Measurements from ENCODE around the gene MICALL2.

The MICALL2 gene

GRCh38 chr7:1493129-1493528, 33.9 kb upstream of the MICALL2 start:
- no peak for DNase-seq (ENCODE audit: low read depth)

DNA sequence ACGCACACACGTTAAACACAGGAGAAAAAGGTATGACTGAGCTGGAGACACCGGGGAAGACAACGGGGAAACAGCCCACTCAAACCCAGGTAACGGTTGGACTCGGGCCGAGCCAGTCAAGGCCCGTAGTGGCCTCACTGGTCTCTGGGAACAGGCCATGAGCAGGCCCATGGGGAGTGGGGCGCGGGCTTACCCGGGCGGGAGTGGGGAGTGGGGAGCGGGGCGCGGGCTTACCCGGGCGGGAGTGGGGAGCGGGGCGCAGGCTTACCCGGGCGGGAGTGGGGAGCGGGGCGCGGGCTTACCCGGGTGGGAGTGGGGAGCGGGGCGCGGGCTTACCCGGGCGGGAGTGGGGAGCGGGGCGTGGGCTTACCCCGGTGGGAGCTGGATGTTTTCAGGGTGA, 33.4 kb upstream of the MICALL2 start:
- no peak for DNase-seq (ENCODE audit: low read depth)

DNA sequence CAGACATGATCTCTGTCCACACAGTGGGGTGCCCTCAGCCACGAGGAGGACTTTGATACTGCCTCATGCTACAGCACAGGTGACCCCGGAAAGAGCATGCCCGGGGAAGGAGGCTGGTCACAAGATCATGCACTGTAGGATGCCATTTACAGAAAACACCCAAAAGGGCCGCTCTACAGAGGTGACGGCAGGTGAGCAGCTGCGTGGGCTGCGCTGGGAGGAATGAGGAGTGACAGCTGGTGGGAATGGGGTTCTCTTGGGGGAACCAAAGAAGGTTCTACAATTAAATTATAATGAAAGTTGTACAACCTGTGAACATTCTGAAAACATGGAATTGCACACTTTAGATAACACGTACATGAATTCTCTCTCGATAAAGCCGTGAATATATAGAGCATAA, 33.0 kb upstream of the MICALL2 start:
- DNase-seq (ENCODE audit: low read depth) = no peak

- DNase-seq (ENCODE audit: low read depth) = no peak
Measured at GRCh38 chr7:1490837-1491236, 31.6 kb upstream of the MICALL2 start.

DNA sequence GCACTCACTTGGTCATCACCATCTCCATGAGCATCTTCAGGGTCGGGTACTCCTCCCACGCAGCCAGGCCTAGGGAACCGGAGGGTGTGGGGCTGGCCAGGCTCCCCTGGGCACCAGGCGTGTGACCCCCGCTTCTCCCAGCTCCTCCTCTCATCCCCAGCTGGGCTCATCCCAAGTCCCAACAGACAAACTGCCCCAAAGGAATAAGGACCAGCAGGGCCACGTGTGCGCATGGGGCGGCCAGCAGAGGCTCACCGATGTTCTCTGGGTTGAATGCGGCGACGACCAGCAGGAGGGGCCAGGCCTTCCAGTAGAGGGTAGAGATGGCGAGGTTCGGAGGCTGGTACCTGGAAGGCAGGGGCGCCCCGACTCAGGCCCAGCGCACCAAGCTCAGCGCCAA, 30.1 kb upstream of the MICALL2 start:
- no peak for DNase-seq (ENCODE audit: low read depth)

GRCh38 chr7:1488016-1488415, 28.7 kb upstream of the MICALL2 start:
- no peak for DNase-seq (ENCODE audit: low read depth)

- DNase-seq (ENCODE audit: low read depth) = no peak
Measured at GRCh38 chr7:1487466-1487865, 28.2 kb upstream of the MICALL2 start.

- no peak for DNase-seq (ENCODE audit: low read depth)
Measured at GRCh38 chr7:1486571-1486970, 27.3 kb upstream of the MICALL2 start.

GRCh38 chr7:1485156-1485555, 25.9 kb upstream of the MICALL2 start:
- no peak for DNase-seq (ENCODE audit: low read depth)

DNA sequence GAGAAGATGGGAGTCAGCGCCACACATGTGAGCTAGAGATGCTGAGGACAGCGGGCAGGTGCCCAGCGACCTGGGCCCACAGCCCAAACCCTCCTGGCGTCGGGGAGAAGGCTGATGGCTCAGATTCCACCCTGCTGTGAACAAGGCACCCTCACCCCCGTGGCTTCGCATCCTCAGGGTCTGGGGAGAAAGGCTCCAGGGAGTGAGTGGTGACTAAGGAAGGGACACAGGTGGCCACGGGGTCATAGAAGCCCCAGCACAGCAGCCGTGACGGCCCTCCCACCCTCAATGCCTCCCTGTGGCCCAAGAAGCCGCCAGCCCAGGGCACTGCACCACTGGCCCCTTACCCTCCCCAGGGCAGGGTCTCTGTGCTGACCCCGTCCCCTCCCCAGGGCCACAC, 25.3 kb upstream of the MICALL2 start:
- DNase-seq (ENCODE audit: low read depth) = no peak

GRCh38 chr7:1483536-1484505, 24.6 kb upstream of the MICALL2 start:
- DNase-seq (ENCODE audit: low read depth) = no peak

DNA sequence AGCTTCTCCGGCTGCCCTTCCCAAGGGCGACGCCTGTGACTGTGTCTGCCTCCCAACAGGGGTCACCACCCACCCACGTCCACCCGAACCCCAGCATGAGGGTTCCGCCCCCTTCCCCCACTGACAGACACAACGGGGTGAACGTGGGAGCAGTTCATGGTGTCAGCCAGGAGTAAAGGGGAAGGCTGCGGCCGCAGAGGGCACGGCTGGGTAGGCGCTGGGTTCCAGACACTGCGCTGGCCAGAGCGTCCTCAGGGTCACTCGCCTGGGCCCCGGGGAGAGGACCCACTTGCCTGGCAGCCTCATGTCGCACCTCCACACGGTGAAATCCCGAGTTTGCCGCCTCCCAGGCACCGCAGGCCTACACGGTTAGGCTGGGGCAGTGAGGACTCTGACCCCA, 23.8 kb upstream of the MICALL2 start:
- DNase-seq (ENCODE audit: low read depth) = no peak

- no peak for DNase-seq (ENCODE audit: low read depth)
Measured at GRCh38 chr7:1481300-1481699, 22.0 kb upstream of the MICALL2 start.

GRCh38 chr7:1480670-1481069, 21.4 kb upstream of the MICALL2 start:
- DNase-seq (ENCODE audit: low read depth) = no peak

- DNase-seq (ENCODE audit: low read depth) = no peak
Measured at GRCh38 chr7:1479287-1479686, 20.0 kb upstream of the MICALL2 start.

DNA sequence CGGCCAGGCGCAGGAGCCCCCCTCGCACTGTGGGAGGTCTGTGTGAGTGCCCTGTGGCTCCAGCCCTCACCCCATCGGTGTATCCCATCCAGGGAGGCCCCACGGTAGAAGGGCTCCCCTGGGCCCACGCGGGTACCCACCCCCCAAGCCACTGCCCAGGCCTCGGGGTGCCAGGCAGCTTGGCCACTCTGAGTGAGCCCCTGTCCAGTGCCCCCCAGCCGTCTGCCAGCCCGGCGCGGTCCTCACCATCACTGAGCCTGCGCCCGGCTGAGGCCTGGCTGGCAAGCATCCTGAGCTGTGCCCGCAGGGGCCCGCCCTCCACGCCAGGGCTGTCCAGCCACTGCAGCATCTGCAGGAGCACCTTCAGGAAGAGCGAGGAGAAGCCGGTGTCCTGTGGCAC, 19.2 kb upstream of the MICALL2 start:
- DNase-seq (ENCODE audit: low read depth) = no peak

DNA sequence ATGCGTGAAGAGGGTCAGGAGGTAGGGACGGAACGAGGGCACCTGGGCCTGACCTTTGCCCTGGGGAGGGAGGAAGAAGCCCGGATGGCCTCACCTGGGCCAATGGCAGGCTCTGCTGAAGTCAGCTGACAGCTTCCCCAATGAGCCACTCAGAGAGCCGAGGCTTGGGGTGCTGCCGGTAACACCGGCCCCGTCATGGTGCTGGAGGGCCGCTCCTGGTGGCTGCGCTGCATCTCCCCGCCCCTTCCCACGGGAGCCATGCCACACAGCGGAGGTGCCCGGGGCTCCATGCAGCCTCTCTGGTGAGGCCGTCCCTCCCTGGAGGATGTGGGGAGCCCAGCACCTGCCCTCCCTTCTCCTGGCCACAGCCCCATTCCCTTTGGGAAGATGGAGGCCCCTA, 17.6 kb upstream of the MICALL2 start:
- DNase-seq (ENCODE audit: low read depth) = no peak

GRCh38 chr7:1475991-1476390, 16.7 kb upstream of the MICALL2 start:
- no peak for DNase-seq (ENCODE audit: low read depth)

DNA sequence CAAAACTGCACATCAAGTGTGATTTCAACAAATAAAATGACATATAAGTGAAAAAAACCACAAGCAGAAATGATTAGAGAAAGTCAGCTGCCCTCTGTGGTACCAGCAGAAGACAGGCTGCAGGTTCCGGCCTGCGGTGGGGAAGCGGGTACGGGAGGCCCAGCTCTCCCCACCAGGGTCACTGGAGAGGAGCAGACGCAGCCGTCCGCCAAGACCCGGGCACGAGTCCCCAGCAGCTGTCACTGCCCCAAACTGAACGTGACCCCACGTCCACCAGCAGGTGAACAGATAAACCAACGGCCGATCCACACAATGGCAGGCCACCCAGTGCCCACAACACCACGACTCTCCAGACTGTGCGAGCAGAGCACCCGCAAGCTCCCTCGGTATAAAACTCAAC, 16.1 kb upstream of the MICALL2 start:
- DNase-seq (ENCODE audit: low read depth) = no peak

- no peak for DNase-seq (ENCODE audit: low read depth)
Measured at GRCh38 chr7:1474736-1475135, 15.5 kb upstream of the MICALL2 start.

DNA sequence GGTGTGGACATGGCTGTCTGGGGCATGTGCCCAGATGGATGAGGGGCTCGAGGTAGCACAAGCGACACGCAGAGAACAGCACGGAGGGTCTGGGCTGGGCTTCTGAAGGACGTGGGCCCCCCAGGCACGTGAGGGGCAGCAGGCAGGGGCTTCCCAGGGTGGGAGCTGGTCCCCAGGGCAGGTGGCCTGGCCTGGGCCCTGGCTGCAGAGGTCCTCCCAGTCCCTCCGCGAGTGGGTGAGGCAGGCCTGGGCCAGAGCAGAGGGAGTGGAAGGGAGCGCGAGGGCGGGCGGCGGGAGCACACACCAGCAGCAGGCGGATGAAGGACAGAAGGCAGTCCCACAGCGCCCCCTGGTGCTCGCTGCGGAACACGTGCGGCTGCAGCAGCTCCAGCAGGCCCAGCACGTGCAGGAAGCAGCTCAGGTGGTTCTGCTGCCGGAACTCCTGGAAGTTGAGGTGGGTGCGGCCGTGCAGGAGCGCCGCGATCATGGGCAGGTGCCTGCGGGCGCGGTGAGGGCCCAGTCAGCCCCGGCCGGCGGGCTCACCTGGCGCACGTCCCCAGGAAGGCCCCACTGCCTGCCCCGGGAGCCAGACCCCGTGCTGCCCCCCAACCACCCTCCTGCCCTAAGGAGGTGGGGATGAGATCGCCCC, 14.7 kb upstream of the MICALL2 start:
- DNase-seq (ENCODE audit: low read depth) = peak; percentile 85

GRCh38 chr7:1470901-1471300, 11.6 kb upstream of the MICALL2 start:
- no peak for DNase-seq (ENCODE audit: low read depth)

GRCh38 chr7:1468643-1469298, 9.5 kb upstream of the MICALL2 start:
- DNase-seq (ENCODE audit: low read depth) = no peak

Measured in activated T-cell treated with anti-CD3 and anti-CD28 coated beads for 1 hour (primary cell).